HG03066 (cell line): ENCODE measurements around the gene EML1.

Experiments used
- ATAC-seq: cut with Tn5 transposase; IDR thresholded peaks from one replicate; pipeline ENCODE4 v1.9.1; 2021; ENCODE audit warnings: low read depth; ENCODE audit not compliant: unreplicated experiment

The EML1 gene

DNA sequence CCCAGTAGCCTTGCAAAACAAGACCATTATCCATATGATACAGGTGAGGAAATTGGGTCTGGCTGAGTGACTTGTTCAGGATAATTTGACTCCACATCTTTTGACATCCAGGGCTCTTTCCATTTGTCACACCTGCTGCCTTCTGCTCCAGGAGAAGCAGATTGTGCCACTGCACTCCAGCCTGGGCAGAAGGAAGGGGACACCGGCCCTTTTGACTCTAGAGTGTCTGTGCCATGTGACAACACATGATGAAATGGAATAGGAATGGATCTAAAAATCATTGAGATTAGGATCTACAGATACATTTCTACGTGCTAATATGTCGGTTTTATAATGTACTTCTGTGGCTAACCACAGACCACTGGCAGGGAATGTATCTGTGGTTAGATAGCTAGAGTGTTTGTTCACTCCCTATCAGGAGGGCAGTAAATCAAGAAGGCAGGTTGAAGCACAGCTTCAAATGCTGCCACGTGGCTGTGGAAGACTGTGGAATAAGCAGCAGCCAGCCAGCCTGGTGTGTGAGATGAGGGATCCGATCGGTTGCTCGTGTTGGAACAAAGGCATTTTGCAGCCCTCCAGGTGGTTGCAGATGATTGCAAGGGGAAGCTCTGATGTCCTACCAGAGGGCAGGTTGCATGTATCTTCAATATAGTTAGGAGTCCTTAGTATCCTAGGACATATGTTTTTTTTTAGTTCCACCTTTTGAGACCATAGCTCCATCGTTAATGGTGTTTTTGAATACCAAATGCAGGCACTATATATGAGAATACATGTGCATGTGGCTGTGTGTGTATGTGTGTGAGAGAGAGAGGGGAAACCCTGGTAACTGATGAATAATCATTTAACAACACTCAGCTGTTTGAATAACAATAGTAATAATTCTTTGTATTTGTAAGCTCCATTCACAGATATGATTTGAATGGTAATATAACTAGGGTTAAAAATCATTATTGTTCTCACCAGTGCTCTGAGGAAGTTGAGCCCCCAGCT lies 28.6 kb downstream of the EML1 start:
- ATAC-seq: no peak

DNA sequence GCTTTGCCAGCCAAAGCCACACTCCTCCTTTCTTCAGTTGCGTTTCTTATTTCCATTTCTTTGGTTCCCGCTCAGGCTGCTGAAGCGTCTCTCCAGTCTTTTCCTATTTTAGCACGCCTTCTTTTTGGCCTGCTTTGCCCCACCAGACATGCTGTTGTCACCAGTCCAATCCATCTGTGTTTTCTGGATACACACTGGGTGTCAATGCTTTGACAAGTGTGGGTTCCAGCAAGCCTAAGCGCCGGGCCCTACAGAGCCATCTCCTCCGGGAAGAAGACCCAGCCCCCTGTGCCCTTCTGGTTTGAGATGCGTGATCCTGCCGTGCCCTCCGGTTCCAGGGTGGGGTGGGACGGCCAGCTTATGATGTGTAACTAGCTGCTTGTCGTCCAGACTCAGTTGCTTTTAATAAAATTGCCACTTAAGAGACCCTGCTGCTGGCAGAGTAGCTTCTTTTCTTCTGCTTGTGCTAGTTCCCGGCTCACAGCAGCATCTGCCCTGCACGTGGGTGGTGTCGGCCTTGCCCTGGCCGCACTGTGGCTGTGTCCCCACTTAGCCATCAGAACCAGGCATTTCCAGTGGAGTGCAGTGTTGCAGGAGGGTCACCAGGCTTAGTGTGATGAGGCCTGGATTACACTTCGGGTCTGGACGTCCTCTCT lies 29.7 kb downstream of the EML1 start:
- ATAC-seq: no peak

DNA sequence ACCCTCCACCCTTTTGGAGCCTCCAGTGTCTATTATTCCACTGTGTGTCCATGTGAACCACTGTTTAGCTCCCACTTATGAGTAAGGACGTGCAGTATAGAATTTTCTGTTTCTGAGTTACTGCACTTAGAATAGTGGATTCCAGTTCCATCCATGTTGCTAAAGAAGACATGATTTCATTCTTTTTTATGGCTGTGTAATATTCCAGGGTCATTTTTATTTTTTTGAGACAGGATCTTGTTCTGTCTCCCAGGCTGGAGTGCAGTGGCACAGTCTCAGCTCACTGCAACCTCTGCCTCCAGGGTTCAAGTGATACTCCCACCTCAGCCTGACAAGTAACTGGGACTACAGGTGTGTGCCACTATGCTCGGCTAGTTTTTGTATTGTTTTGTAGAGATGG lies 31.6 kb downstream of the EML1 start:
- no peak for ATAC-seq

DNA sequence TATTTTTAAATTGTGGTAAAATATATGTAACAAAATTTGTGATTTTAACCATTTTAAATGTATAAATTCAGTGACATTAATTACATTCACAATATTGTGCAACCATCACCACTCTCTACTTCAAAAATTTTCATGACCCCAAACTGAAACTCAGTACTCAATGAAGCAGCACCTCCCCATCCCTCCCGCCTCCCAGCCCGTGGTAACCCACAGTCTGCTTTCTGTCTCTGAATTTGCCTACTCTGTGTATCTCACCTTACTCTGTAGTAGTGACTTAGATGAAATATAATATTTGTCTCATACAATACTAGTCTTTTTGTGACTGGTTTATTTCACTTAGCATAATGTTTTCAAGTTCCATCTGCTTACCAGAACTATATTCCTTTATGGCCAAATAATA lies 36.2 kb downstream of the EML1 start:
- ATAC-seq: no peak

DNA sequence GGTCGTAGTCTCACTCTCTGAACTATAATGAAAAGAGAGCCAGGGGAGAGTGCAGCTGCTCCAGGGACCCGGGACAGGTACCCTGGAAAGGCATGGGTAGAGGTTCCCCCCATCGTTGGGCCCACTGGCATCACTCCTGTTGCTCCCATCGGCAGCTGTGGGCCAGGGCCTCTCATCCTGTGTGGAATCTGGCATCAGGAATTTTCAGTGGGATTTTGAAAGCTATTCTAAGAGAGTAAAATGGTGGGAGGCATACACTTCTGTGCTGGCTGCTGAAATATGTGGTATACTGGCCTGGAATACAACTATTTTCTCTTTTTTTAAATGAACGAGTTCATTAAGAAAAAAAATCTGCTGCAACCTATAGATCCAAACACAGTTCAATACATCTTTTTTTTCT lies 38.1 kb downstream of the EML1 start:
- no peak for ATAC-seq

DNA sequence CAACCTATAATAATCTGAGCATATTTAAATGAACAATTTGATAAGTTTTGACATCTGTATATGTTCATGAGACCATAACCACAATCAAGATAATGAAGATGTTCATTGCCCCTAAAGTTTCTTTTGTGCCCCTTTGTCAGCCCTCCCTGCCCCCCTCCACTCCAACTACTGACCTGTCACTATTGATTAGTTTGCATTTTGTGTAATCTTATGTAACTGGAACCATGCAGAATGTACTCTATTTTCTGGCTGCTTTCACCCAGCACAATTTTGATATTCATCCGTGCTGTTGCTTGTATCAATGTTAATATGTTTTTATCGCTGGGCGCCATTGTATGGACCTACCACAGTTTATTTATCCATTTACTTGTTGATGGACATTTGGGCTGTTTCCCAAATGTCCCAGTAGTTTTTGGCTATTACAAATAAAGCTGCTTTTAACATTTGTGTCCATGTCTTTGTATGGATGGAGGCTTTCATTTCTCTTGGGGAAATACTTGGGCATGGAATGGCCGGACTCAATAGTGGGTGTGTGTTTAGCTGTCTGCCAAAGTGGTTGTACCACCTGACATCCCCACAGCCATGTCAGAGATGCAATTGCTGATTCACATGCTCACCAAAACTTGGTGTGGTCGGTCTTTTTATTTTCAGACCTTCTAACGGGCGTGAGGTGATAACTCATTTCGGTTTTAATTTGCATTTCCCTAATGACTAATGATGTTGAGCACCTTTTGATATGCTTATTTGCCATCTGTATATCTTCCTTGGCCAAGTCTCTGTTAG lies 38.9 kb downstream of the EML1 start:
- no peak for ATAC-seq

DNA sequence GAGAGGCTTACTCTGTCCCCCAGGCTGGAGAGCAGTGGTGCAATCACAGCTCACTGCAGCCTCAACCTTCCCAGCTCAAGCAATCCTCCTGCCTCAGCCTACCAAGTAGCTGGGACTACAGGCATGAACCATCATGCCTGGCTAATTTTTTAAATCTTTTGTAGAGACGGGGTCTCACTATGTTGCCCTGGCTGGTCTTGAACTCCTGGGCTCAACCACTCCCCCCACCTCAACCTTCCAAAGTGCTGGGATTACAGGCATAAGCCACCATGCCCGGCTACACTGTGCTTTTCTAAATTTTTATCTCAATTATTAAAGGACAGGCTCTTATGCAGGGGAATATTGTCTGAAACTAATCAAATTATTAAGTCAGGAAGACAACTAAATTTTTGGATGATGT lies 44.6 kb downstream of the EML1 start:
- no peak for ATAC-seq

DNA sequence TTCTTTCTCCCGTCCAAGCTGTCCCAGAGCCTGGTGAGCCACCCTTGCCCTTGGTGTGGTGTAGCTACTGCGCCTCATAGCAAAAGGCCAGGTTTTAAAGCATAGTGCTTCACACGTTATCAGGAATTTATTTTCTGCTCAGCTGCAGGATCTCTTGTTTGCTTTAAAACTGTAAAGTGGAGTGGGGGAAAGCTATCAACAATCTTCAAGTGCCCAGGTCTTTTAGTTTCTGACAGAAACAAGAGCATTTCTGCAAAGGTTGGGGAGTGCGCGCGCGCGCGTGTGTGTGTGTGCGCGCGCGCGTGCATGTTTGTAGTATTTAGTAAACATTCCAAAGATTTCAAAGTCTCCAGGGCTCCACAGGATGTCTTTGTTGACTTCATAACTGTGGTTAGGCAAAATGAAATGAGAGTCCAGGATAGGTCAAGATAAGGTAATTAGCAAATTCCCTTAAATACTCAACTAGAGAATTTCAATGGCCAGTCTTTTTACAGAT lies 45.5 kb downstream of the EML1 start:
- ATAC-seq: no peak

DNA sequence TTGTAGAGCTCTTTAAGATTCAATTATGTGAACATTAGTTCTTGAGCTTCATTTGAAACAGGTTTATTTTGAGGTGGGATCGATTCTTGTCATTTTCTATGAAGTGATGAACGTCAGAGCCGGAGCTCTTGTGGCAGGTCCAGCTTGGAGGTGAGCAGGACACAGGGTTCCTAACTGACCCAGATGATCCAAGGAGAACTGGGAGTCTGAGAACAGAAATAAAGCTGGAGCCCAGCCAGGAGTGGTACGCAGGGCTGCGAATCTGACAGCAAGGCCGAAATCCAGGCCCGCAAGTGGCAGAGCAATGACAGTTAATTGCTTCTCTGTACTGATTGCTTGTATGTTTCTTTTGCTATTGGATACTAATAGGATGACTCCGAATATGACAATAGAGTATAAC lies 46.5 kb downstream of the EML1 start:
- no peak for ATAC-seq

DNA sequence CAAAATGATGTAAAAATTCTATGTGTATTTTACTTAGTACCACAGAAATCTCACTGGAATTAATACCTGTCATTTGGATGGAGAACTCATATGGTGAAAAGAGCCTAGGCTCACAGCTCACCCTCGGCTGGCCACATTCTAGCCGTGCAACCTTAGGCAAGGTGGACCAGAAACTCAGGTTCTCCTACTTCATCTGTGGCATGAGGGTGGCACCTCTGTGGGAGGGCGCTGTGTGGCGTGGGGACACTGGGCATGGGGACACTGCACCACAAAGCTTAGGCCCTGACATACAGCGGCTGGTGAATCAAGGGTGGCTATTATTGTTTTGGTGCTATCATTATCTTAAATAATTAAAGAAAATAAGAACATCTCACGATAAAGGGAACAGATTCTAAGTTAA lies 47.1 kb downstream of the EML1 start:
- no peak for ATAC-seq

DNA sequence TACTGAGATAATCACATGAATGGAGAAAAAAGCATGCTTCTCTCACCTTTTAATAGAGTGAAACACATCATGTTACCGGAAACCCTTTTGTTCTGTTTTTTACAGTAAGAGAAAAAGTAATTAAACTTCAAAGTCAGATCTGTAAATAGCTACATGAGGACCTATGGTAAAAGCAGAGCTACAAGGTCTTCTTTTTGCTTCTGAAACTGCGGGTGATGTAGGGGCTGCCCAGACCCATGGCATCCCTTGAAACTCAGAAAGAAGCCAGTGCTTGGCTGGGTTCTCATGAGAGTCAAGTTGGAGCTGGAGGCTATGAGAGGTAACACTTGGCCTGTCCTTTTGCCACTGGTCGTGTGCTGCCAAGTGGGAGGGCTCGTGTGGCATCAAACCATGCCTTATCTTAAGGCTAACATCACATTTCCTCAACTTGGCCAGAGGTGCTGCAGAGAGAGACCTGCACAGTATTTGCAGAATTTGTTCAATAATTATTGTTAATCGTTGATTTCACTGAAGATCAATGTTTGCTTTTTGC lies 47.6 kb downstream of the EML1 start:
- no peak for ATAC-seq

DNA sequence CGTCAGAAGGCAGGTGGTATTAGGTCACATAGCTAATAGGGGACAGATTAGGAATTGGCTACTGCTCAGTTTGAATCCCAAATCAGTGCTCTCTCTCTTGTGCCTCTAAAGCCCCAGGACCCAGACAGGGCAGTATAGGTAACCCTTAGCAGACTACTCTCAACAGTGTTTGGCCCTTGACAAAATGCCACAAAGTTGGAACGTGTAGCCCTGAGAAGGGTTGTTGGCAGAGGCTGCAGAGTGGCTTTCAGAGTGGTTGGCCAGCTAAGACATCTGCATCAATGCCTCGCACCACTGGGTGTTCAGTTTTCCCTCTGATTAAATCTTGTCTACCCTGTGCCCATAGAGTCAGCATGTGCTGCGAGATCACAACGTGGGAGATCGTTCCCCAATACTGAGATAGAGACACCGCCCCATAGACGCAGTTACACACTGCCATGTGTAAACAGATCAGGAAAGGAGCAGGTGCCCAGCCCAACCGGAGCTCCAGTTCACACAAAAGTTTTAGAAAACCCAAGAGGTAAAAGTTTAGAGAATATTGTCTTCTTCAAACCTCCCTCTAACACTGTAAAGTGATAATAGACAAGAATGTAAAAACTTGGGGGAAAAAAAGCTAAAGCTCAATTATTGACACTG lies 48.3 kb downstream of the EML1 start:
- no peak for ATAC-seq

DNA sequence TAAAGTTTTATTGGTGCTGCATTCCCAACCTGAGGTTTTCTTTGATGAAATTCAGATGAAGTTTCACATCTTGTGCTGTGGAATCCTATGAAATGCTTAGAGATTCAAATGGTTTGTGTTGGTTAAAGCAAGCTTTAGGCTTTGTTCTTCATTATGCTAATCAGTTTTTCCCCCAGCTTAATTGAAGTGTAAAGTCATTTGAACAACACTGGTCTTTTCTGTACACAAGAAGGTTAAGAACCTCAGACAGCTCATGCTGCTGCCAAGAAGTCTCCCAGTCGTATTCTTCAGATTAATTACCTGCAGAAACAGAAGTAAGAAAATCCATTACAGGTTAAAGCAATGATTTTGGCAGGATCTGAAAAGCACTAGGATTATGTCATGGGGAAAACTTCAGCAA lies 48.9 kb downstream of the EML1 start:
- ATAC-seq: no peak

DNA sequence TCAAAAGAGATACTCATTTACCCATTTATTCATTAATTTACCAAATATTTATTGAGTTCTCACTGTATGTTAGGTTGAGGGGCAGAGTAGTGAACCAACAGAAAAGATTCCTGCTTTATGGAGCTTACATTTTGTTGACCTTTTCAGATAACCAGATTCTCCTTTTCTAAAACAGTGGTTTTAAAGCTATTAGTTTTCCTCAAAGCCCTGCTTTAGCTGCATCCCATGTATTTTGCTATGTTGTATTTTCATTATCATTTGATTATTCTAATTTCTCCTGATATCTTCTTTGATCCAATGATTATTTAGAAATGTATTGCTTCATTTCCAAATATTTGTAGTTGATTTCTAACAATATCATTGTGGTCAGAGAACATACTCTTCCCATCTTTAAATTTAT lies 53.6 kb downstream of the EML1 start:
- no peak for ATAC-seq

DNA sequence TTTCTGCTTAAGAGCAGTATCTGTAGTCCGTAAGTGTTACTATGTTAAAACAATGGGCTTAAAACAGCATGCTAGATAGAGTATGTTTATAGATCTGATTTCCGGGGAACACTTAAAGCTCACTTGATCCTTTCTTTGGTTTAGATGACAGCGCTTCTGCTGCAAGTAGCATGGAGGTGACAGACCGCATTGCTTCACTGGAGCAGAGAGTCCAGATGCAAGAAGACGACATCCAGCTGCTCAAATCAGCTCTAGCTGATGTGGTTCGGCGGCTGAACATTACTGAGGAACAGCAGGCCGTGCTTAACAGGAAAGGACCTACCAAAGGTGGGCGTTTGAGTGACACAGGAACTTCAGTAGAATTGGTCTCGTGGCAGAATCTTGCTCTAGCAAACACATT lies 57.5 kb downstream of the EML1 start:
- ATAC-seq: no peak

DNA sequence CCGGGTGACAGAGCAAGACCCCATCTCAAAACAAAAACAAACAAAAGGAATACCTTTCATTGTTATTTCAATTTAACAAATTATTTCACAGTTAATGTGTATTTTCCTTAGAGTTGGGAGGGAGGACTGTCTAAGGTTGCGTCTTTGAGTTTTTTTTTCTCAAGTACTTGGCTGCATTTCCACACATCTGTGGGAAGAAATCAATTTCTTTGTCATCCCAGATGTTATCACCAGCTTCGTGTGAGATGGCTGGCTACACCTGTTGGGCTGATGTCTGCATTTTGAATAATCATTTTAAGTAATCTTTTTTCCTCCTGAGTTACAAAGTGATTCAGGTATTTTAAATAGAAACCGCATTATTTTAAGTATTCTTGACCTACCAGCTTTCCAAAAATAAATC lies 59.4 kb downstream of the EML1 start:
- no peak for ATAC-seq

DNA sequence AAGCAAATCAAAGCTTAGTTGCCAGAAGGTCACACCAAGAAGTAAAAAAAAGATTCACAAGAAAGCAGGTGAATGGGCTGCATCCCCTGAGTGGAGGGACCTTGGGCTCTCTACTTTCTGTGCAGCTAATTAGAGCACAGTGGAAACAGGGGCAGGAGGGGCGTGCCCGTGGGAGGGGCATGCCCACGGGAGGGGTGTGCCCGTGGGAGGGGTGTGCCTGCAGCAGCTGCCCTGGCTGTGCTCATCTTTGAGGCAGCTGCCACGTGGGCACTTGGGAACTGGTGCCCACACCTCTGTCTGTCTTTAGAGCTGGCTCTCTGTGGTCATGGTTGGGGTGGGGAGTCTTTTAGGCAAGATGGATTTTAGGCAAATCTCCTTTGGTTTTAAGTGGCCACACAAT lies 60.0 kb downstream of the EML1 start:
- no peak for ATAC-seq

DNA sequence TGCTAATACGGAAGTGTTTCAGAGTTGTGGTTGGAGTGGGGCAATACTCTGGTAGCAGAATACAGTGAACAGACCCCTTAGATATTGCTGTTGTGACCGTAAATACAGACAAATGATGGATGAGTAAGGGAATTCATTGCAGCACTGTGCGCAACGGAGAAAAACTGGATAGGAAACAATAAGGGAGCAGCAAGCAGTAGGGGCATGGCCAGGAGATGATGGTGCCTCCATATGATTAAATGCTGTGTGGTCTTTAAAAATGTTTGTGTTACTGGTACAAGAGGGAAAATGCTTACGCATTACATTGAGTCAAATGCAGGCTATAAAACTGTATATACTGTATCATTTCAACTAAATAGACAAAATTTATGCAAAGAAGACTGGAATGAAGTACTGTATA lies 61.6 kb downstream of the EML1 start:
- ATAC-seq: no peak

DNA sequence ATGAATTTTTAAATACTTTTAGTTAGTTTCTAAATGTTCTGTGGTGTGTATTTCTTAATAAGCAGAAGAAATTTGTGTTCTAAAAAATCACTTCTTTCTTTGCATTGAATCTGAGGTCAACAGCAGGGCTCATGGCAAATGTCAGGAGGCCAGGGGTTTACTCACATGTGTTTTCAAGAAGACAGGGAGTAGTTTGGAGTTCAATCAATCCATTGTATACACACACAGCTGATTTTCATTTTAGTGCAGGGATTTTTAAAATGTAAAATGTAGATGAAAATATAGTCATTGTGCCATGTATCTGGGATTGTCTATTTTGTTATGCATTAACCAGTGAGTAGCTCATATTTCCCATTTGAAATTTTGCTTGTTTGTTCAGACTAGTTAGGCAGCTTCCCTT lies 62.1 kb downstream of the EML1 start:
- no peak for ATAC-seq

DNA sequence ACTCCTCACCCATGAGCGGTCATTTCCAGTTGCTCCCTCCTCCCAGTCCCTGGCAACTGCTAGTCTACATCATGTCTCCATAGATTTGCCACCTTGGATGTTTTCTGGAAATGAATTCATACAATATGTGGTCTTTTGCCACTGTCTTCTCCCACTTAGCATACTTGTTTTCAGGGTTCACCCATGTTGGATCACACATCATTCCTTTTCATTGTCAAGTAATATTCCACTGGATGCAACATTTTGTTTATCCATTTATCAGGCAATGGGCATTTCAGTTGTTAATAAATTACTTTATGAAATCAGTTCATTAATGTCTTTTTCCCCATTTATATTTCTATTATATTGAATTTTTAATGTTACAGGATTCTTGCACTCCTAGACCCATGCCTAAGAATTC lies 64.3 kb downstream of the EML1 start:
- ATAC-seq: no peak
